Breast epithelium (tissue), 4 donors: ENCODE measurements around the gene ACTMAP. TPM values are rescaled to one million over a fixed set of nuclear protein-coding genes. Genes with fewer than 3 reads are reported as not detected.

ENCODE experiments used
- DNase-seq, 2 donors: peaks; one replicate each; pipeline ENCODE4 v3.0.0-alpha.2; 2019; ENCODE audit warnings: low spot score in 2 of 2
- H3K27ac ChIP-seq, 2 donors: fragments of 200-600 bp; sonication (generic) in 1 of 2; one replicate each; pipeline ENCODE4 v1.5.1; 2016 to 2019; ENCODE audit warnings: mild to moderate bottlenecking in 1 of 2
- H3K27me3 ChIP-seq, 2 donors: fragments of 200-600 bp; sonication (generic) in 1 of 2; one replicate each; pipeline versions ENCODE4 v1.5.1 to v1.6.0; 2017 to 2019; ENCODE audit warnings: control low read depth in 1 of 2, mild to moderate bottlenecking in 1 of 2
- H3K36me3 ChIP-seq: fragments of 200-600 bp; one replicate; pipeline ENCODE4 v1.5.1; 2019
- H3K4me1 ChIP-seq, 2 donors: fragments of 200-600 bp; sonication (generic); one replicate each; pipeline ENCODE4 v1.5.1; 2016 to 2019; ENCODE audit warnings: control low read depth in 1 of 2
- H3K4me3 ChIP-seq, 3 donors: fragments of 200-600 bp; sonication (generic); 1 replicate in 2 of 3; 2 replicates in 1 of 3; pipeline ENCODE4 v1.5.1; 2016 to 2019; ENCODE audit warnings: mild to moderate bottlenecking in 3 of 3, moderate library complexity in 2 of 3
- H3K9me3 ChIP-seq, 2 donors: fragments of 200-600 bp; sonication (generic) in 1 of 2; one replicate each; pipeline ENCODE4 v1.5.1; 2016 to 2019; ENCODE audit warnings: control low read depth in 1 of 2
- POLR2A ChIP-seq: fragments of 450-650 bp; IDR thresholded peaks from one replicate; pipeline ENCODE4 v1.6.1; 2016; ENCODE audit warnings: antibody characterized with exemption, mild to moderate bottlenecking, moderate library complexity
- POLR2AphosphoS5 ChIP-seq, 3 donors: sonication (generic); formaldehyde crosslinking; IDR thresholded peaks; one replicate each; pipeline ENCODE4 v1.6.1; 2017; ENCODE audit warnings: antibody characterized with exemption in 3 of 3
- intact Hi-C: fragments of 100-400 bp; cut with DNase I; formaldehyde crosslinking; loops from one replicate; pipeline ENCODE4 v1.15.1; 2023; ENCODE audit warnings: low total_unique reads
- total RNA-seq, 3 donors: library from RNA; depleted of rRNA; stranded (reverse); fragments of >200 nt; gene quantifications; one replicate each; pipeline ENCODE4 v1.1.0, GENCODE V29; 2016
- TF ChIP-seq, protein P1 (sequence below), 3 donors: fragments of 450-650 bp; IDR thresholded peaks; one replicate each; pipeline ENCODE4 v1.5.1; 2016 to 2017; ENCODE audit warnings: antibody characterized with exemption in 3 of 3, mild to moderate bottlenecking in 3 of 3, moderate library complexity in 3 of 3

ACTMAP gene
- total RNA-seq, 3 donors from 2014 or later, result 2.6 to 3.2 (median 2.9) TPM

GRCh38 chr19:40716482-40717324, 33.6 kb downstream of the ACTMAP start, which contains the start of the genes COQ8B and ITPKC:
Gene COQ8B, minus strand, starts transcription at chr19:40716886. Its CDS starts 2,254 bp downstream, at chr19:40714632.
Gene ITPKC, plus strand, starts transcription at chr19:40717112. Its CDS starts 24 bp downstream, at chr19:40717136.
- H3K9me3 ChIP-seq, result no peaks in the 10 kb centered on the region
- DNase-seq, result peak; percentile 99 to 100
- TF ChIP-seq POLR2AphosphoS5 (IDR thresholded peaks at IDR 0.05) (peak; percentile 78 to 95 (median 80)), POLR2A (peak; percentile 79)
- TF ChIP-seq, protein P1, sequence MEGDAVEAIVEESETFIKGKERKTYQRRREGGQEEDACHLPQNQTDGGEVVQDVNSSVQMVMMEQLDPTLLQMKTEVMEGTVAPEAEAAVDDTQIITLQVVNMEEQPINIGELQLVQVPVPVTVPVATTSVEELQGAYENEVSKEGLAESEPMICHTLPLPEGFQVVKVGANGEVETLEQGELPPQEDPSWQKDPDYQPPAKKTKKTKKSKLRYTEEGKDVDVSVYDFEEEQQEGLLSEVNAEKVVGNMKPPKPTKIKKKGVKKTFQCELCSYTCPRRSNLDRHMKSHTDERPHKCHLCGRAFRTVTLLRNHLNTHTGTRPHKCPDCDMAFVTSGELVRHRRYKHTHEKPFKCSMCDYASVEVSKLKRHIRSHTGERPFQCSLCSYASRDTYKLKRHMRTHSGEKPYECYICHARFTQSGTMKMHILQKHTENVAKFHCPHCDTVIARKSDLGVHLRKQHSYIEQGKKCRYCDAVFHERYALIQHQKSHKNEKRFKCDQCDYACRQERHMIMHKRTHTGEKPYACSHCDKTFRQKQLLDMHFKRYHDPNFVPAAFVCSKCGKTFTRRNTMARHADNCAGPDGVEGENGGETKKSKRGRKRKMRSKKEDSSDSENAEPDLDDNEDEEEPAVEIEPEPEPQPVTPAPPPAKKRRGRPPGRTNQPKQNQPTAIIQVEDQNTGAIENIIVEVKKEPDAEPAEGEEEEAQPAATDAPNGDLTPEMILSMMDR (IDR thresholded peaks at IDR 0.05), result peak in 1 of 3 donors; percentile 53
- peaks cover 0 to 8% of the 10 kb centered on the region in 2 donors for H3K4me1 ChIP-seq
- intact Hi-C loops, result no loop called here
- H3K4me3 ChIP-seq, result peak within 1 kb of the TSS; percentile 86 to 94 (median 91)
- H3K27ac ChIP-seq, result peak within 1 kb of the TSS; percentile 94 to 99
- H3K27me3 ChIP-seq, result no peaks in the 10 kb centered on the region
- no peaks in the 10 kb centered on the region for H3K36me3 ChIP-seq

DNA sequence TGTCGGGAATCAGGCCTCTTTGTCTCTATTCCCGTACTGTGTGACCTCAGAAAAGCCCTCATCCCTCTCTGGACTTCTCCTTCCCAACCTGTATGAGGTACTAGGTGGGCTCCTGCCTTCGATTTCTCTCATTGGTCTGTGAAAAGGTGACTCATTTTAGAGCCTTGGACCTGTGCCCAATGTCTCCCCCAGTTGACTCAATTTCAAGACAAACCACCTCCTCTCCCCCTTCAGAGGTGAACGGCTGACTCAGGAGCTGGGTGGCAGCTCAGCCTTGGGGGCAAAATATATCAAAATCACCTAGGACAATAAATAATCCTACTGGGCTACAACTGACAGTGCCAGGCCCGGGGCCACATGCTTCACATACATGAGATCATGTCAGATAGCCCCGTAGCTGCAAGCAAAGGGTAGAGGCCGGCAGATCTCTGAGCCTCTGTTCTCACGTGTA, 34.2 kb downstream of the ACTMAP start:
- TF ChIP-seq, protein P1 (IDR thresholded peaks at IDR 0.05), result no peak
- no peak for TF ChIP-seq POLR2A
- TF ChIP-seq POLR2AphosphoS5 (IDR thresholded peaks at IDR 0.05), result no peak
- intact Hi-C loops, result no loop called here
- Histone ChIP-seq H3K27ac (peak overlapping the region; percentile 94 to 99), H3K9me3 (no peaks in the 10 kb centered on the region), H3K36me3 (no peaks in the 10 kb centered on the region), H3K4me3 (peak overlapping the region; percentile 86 to 94 (median 91)), H3K4me1 (peaks cover 0 to 2% of the 10 kb centered on the region in 2 donors), H3K27me3 (no peaks in the 10 kb centered on the region)
- DNase-seq, result peak in 1 of 2 donors; percentile 61

DNA sequence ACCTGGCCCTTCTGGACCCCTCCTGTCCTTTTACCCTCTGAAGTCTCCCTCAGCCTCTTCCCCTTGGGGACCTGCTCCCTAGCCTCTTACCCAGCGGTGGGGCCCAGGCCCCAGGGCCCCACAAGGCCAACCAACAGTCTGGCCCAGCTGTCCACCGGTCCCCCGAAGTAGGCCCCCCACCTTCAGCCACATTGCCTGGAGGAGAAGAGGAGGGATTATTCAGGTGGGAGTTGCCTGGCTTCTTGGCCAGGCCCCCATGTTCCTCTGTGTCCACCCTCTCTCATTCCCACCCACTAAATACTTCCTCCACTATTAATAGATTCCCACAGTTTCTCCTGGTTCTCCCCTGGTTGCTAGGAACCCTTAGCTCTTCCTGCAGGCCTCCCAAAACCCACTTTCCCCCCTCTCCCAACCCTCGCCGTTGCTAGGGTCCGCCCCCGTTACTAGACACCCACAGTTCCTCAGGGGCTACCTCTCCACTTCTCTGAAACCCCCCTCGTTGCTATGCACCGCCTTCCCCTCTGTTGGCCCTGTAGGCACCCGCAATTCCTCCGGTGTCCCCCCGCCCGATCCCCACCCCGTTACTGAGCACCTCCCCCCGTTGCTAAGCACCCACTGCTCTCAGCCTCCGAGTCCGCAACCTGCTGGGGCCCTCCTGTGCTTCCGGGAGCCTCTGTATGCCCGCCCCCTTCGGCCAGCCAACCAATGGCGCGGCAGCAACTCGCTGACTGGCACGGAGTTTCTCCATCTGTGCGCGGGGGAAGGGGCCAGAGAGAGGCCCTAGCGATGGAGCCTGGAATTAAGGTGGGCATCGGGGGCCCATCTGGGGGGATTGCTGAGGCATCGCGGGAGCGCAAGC, 35.6 kb downstream of the ACTMAP start:
- intact Hi-C loops, result loop anchor here (1.0 kb wide), 1 partner anchor 37 kb away; the partner anchor contains the start of gene SNRPA
- no peaks in the 10 kb centered on the region for H3K27me3 ChIP-seq
- no peaks in the 10 kb centered on the region for H3K9me3 ChIP-seq
- H3K27ac ChIP-seq, result peak overlapping the region; percentile 94 to 99
- DNase-seq, result peak; percentile 91 to 92
- peak in 1 of 3 donors; percentile 8 for TF ChIP-seq POLR2AphosphoS5 (IDR thresholded peaks at IDR 0.05)
- no peak for TF ChIP-seq POLR2A
- no peaks in the 10 kb centered on the region for H3K36me3 ChIP-seq
- H3K4me3 ChIP-seq, result peak overlapping the region; percentile 47 to 91 (median 86)
- no peaks in the 10 kb centered on the region for H3K4me1 ChIP-seq

- peak overlapping the region in 2 of 3 donors; percentile 86 to 91 for H3K4me3 ChIP-seq
- peak overlapping the region; percentile 94 to 99 for H3K27ac ChIP-seq
- intact Hi-C loops, result no loop called here
- no peaks in the 10 kb centered on the region for H3K9me3 ChIP-seq
- no peak for DNase-seq
- no peaks in the 10 kb centered on the region for H3K27me3 ChIP-seq
- no peaks in the 10 kb centered on the region for H3K4me1 ChIP-seq
- no peaks in the 10 kb centered on the region for H3K36me3 ChIP-seq
- no peak for TF ChIP-seq POLR2AphosphoS5 (IDR thresholded peaks at IDR 0.05)
- TF ChIP-seq POLR2A, result no peak
- TF ChIP-seq, protein P1 (IDR thresholded peaks at IDR 0.05), result no peak
Measured at GRCh38 chr19:40713939-40714338, 36.3 kb downstream of the ACTMAP start.

DNA sequence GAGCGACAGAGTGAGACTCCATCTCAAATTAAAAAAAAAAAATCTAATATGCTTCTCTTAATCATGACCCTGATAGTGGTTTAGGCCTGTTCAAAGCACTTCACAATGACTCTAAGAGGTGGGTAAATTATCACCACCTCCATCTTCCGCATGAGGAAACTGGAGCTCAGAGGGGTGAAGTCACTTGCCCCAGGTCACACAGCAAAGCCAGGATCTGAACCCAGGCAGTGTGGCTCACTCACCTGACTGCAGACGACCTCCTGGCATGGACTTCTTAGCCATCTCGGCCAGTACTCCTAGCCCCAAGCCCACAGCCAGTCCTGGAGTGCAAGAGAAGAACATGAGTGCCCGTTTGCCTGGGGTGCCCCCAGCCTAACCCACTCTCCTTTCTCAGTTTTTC, 40.5 kb downstream of the ACTMAP start:
- H3K4me1 ChIP-seq, result no peaks in the 10 kb centered on the region
- no peak for TF ChIP-seq POLR2A
- no peak overlapping the region for H3K4me3 ChIP-seq
- no peaks in the 10 kb centered on the region for H3K27me3 ChIP-seq
- no peaks in the 10 kb centered on the region for H3K9me3 ChIP-seq
- DNase-seq, result no peak
- H3K36me3 ChIP-seq, result no peaks in the 10 kb centered on the region
- H3K27ac ChIP-seq, result no peak overlapping the region
- intact Hi-C loops, result no loop called here
